AG10803 (cell line): ENCODE data around the gene TFDP2.

ENCODE experiments used
- DNase-seq: peaks from one replicate; pipeline ENCODE4 v3.0.0; 2010; ENCODE audit warnings: low read depth
- H3K4me3 ChIP-seq: 2 replicates; pipeline ENCODE4 v1.5.1; 2011; ENCODE audit warnings: mild to moderate bottlenecking, low read length, control low read depth
- TF ChIP-seq, protein P1 (sequence below): conservative IDR thresholded peaks from 2 replicates; pipeline ENCODE4 v1.5.1; 2011; ENCODE audit warnings: mild to moderate bottlenecking, low read length, control low read depth, inconsistent platforms

Gene TFDP2

DNA sequence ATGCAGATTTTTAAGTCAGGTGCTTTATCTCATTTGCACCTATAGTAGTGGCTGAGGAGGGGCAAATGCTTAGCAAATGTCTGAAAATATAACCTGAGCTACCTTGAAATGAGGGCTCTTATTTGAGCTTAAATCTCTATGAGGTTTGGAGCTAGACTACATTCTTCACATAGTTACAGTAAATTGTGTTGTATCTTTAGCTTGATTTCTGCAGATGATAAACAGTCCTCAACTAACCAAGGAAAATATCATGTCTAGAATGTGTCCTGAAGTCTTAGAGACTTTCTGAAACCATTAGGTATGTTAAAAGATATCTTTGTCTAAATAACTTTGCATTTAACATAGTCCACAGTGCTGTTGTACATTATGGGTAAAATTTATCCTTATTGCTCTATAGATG lies 145.3 kb downstream of the TFDP2 start:
- no peak for DNase-seq
- no peak overlapping the region for H3K4me3 ChIP-seq
- TF ChIP-seq, protein P1, sequence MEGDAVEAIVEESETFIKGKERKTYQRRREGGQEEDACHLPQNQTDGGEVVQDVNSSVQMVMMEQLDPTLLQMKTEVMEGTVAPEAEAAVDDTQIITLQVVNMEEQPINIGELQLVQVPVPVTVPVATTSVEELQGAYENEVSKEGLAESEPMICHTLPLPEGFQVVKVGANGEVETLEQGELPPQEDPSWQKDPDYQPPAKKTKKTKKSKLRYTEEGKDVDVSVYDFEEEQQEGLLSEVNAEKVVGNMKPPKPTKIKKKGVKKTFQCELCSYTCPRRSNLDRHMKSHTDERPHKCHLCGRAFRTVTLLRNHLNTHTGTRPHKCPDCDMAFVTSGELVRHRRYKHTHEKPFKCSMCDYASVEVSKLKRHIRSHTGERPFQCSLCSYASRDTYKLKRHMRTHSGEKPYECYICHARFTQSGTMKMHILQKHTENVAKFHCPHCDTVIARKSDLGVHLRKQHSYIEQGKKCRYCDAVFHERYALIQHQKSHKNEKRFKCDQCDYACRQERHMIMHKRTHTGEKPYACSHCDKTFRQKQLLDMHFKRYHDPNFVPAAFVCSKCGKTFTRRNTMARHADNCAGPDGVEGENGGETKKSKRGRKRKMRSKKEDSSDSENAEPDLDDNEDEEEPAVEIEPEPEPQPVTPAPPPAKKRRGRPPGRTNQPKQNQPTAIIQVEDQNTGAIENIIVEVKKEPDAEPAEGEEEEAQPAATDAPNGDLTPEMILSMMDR: no peak

DNA sequence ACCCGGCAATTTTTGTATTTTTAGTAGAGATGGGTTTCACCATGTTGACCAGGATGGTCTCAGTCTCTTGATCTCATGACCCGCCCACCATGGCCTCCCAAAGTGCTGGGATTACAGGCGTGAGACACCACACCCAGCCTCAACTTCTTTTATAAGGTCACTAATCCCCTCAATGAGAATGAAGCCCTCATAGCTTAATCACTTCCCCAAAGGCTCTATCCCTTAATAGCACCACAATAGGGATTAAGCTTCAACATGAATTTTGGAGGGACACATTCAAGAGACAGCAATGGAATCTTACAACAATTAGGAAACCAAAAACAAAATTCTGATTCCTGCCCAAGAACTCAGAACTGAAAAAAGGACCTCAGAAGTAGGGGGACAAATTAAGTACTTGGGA lies 146.1 kb downstream of the TFDP2 start:
- no peak overlapping the region for H3K4me3 ChIP-seq
- no peak for DNase-seq
- TF ChIP-seq, protein P1: no peak

DNA sequence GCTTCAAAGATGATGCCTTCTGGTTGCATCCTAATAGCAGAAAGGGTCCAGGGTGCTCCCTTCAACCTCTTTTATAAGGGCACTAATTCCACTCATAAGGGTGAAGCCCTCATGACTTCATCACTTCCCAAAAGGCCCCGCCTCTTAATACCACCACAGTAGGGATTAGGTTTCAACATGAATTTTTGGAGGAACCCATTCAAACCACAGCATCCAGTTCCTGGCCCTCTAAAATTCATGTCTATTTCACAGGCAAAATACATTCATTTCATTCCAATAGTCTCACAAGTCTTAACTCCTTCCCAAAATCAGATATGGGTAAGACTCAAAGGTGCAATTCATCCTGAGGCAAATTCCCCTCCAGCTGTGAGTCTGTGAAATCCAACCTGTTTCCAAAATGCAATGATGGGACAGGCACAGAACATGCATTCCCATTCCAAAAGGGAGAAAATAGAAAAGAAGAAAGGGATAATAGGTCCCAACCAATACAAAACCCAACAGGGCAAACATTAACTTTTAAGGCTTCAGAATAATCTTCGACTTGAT lies 148.9 kb downstream of the TFDP2 start:
- no peak overlapping the region for H3K4me3 ChIP-seq
- DNase-seq: peak; percentile 23
- TF ChIP-seq, protein P1: no peak

DNA sequence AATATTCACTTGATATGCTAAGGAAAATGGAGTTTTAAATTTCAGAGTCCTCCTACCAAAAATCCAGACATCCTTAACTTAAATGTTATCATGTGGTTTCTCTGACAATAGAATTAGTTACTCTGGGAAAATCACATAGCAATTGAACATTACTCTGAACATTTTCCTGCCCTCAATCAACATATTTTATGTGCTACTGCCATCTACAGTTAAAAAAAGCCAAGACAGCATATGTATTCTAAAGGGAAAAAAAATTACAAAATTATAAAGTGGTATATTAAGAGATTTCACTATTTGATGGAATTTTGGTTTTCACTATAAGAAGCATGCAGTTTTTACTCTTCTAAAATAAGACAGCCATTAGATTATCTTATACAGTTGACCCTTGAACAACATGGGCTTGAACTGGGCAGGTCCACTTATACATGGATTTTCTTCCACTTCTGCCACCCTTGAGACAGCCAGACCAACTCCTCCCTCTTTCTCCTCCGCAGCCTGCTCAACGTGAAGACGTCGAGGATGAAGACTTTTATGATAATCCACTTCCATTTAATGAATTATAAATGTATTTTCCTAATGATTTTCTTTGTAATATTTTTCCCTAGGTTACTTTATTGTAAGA lies 150.6 kb downstream of the TFDP2 start:
- DNase-seq: peak; percentile 30
- TF ChIP-seq, protein P1: peak; percentile 60
- no peak overlapping the region for H3K4me3 ChIP-seq

DNA sequence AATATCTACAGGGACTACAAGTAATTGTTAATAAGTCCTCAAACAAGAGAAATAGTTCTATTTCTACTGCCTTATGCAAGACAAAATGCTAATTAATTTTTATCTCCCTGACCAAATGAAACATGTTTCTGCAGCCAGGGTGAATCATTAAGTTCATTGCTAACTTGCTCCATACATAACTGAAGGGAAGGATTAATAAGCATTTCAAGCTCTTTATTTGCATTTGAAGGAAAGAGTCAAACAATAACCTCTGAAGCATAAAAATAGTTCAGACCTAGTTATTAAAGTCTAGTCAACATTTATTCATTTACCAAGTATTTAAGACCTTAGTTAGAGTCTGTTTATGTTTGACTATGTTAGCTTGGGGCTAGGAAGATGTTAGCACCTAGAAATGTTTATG lies 152.9 kb downstream of the TFDP2 start:
- TF ChIP-seq, protein P1: no peak
- DNase-seq: no peak
- no peak overlapping the region for H3K4me3 ChIP-seq

DNA sequence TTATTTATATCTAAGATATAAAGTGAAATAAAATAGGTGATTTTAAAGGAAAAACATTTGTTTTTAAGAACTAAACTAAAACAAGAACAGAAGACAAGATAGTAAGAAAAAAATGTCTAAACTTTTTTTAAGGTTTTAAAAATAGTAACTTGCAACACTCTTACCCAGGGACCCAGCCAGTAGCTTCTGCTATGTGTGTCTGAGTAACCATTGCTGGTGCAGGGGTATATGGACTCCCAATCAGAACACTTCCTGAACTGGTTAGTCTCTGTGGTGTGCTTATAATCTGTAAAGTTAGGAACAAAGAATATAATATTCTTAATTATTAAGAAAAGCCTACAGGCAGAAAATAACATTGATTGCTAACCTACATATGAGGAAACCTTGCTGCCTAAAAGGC lies 154.5 kb downstream of the TFDP2 start:
- H3K4me3 ChIP-seq: no peak overlapping the region
- TF ChIP-seq, protein P1: no peak
- DNase-seq: no peak

DNA sequence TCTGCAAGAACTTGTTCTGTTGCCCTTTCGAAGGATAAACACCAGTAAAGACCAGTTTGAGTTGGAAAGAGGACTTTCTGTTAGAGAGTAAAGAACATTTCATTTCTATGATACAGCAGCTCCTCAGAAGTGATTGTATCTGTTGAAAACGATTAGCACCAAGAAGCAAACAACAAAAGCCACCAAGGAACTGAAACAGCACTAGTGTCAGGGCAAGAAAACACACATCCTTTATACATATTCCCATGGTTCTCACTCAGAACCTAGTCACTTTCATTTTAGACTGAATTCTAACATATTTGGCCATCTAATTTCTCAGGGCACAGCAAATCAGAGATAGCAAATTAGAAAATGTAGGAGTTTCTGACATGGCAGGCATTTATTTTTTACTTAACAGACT lies 156.8 kb downstream of the TFDP2 start:
- no peak for DNase-seq
- no peak overlapping the region for H3K4me3 ChIP-seq
- TF ChIP-seq, protein P1: no peak
